Right lobe of liver (tissue), 4 donors: Measurements from ENCODE around the gene GRSF1.

Experiments used
- CTCF ChIP-seq, 4 donors: fragments of 200-600 bp in 3 of 4; fragments of 450-650 bp in 1 of 4; IDR thresholded peaks; one replicate each; pipeline versions ENCODE4 v1.5.1 to v1.8.0; 2016 to 2022; ENCODE audit warnings: antibody characterized with exemption in 4 of 4, mild to moderate bottlenecking in 2 of 4
- POLR2A ChIP-seq: fragments of 450-650 bp; IDR thresholded peaks from one replicate; pipeline ENCODE4 v1.6.1; 2017; ENCODE audit warnings: antibody characterized with exemption, mild to moderate bottlenecking
- donor health status: DM: no; HTN: no; CAD: no.
- donor health status: DM: no; HTN: no; CAD: no.
- donor health status: DM: no; HTN: yes; CAD: no.

GRCh38 chr4:70839589-70840093, at the start of gene GRSF1:
- TF ChIP-seq CTCF (IDR thresholded peaks at IDR 0.05): no peak
- TF ChIP-seq POLR2A: peak; percentile 78
